Measurements from ENCODE around the gene CSF3R. TPM values are rescaled to one million over a fixed set of nuclear protein-coding genes. Genes with fewer than 3 reads are reported as not detected.

The CSF3R gene
- total and polyA plus RNA-seq, 12 donors: 2.1 to 24.5 (median 11.1) TPM

- no peaks in the 10 kb centered on the region for H3K27me3 ChIP-seq
- intact Hi-C loops (cut with DNase I): no loop called here
- H3K4me3 ChIP-seq: no peak overlapping the region
- TF ChIP-seq POLR2A (IDR thresholded peaks at IDR 0.05): no peak
- TF ChIP-seq CTCF (IDR thresholded peaks at IDR 0.05): no peak
- H3K9me3 ChIP-seq (replicated peaks in 1 of 3): no peaks in the 10 kb centered on the region
- H3K4me1 ChIP-seq (replicated peaks in 1 of 2): no peaks in the 10 kb centered on the region
- H3K36me3 ChIP-seq (replicated peaks in 1 of 2): peaks cover 0 to 64% of the 10 kb centered on the region in 2 donors
- 63 to 78% (median 70%) methylated on average over 5 of the region's 5 CpGs for WGBS, 4 donors
- H3K27ac ChIP-seq: no peak overlapping the region
- no peak for DNase-seq
These were observed 25.0 kb downstream of the CSF3R start for GRCh38 chr1:36457691-36458090.

GRCh38 chr1:36456391-36456928, 26.3 kb downstream of the CSF3R start:
- DNase-seq: no peak
- no peaks in the 10 kb centered on the region for H3K9me3 ChIP-seq (replicated peaks in 1 of 3)
- no peaks in the 10 kb centered on the region for H3K27me3 ChIP-seq
- no peak overlapping the region for H3K27ac ChIP-seq
- peaks cover 0 to 58% of the 10 kb centered on the region in 2 donors for H3K36me3 ChIP-seq (replicated peaks in 1 of 2)
- H3K4me1 ChIP-seq (replicated peaks in 1 of 2): no peaks in the 10 kb centered on the region
- no peak overlapping the region for H3K4me3 ChIP-seq
- no peak for TF ChIP-seq CTCF (IDR thresholded peaks at IDR 0.05)
- no peak for TF ChIP-seq POLR2A (IDR thresholded peaks at IDR 0.05)
- intact Hi-C loops (cut with DNase I): no loop called here

GRCh38 chr1:36455386-36455785, 27.3 kb downstream of the CSF3R start:
- no peak overlapping the region for H3K4me3 ChIP-seq
- no peaks in the 10 kb centered on the region for H3K27me3 ChIP-seq
- WGBS, 4 donors: 76 to 94% (median 85%) methylated on average over 1 of the region's 1 CpG
- intact Hi-C loops (cut with DNase I): no loop called here
- DNase-seq: no peak
- H3K36me3 ChIP-seq (replicated peaks in 1 of 2): peaks cover 0 to 48% of the 10 kb centered on the region in 2 donors
- no peaks in the 10 kb centered on the region for H3K9me3 ChIP-seq (replicated peaks in 1 of 3)
- no peak overlapping the region for H3K27ac ChIP-seq
- no peak for TF ChIP-seq CTCF (IDR thresholded peaks at IDR 0.05)
- no peak for TF ChIP-seq POLR2A (IDR thresholded peaks at IDR 0.05)
- peaks cover 0 to 3% of the 10 kb centered on the region in 2 donors for H3K4me1 ChIP-seq (replicated peaks in 1 of 2)

GRCh38 chr1:36453600-36454388, 28.9 kb downstream of the CSF3R start:
- Histone ChIP-seq H3K36me3 (replicated peaks in 1 of 2) (peaks cover 0 to 36% of the 10 kb centered on the region in 2 donors), H3K4me1 (replicated peaks in 1 of 2) (peaks cover 0 to 3% of the 10 kb centered on the region in 2 donors), H3K4me3 (no peak overlapping the region), H3K27me3 (no peaks in the 10 kb centered on the region), H3K27ac (no peak overlapping the region), H3K9me3 (replicated peaks in 1 of 3) (no peaks in the 10 kb centered on the region)
- 88 to 95% (median 92%) methylated on average over 6 of the region's 6 CpGs for WGBS, 4 donors
- TF ChIP-seq CTCF (IDR thresholded peaks at IDR 0.05): no peak
- TF ChIP-seq POLR2A (IDR thresholded peaks at IDR 0.05): no peak
- no peak for DNase-seq
- intact Hi-C loops (cut with DNase I): no loop called here

All from adrenal gland (tissue), 12 donors.